PC-9 (cell line): ENCODE data around the gene DIRAS3. TPM values are rescaled to one million over a fixed set of nuclear protein-coding genes. Genes with fewer than 3 reads are reported as not detected.

Source experiments
- BruUV-seq: library from RNA; stranded (reverse); fragments of 400-500 nt; replicated peaks from 2 replicates; lab custom pipeline; 2021; lab: Mats Ljungman, UMichigan
- CTCF ChIA-PET: fragments of 300-600 bp; sonication (Branson Sonifier 250); formaldehyde crosslinking; loops from one replicate; lab custom pipeline; 2022; ENCODE audit warnings: antibody characterized with exemption; lab: Charles Lee
- POLR2A ChIA-PET: fragments of 300-600 bp; sonication (Branson Sonifier 250); formaldehyde crosslinking; loops from one replicate; lab custom pipeline; 2022; ENCODE audit warnings: antibody characterized with exemption; ENCODE audit not compliant: unreplicated experiment; lab: Charles Lee
- DNase-seq, 2 experiments: peaks; one replicate each; pipeline versions ENCODE4 v3.0.0 to v3.0.0-alpha.2; 2015 to 2022; ENCODE audit warnings: mixed read lengths in 1 of 2
- H2AFZ ChIP-seq: fragments of 200-600 bp; sonication (generic); 2 replicates; pipeline ENCODE4 v1.8.1; 2017; ENCODE audit warnings: antibody characterized with exemption
- H3F3A ChIP-seq: fragments of 200-600 bp; sonication (generic); 2 replicates; pipeline ENCODE4 v1.8.1; 2017; ENCODE audit warnings: antibody characterized with exemption, mild to moderate bottlenecking, low read depth; ENCODE audit not compliant: insufficient read depth
- H3K27ac ChIP-seq: fragments of 200-600 bp; sonication (generic); 2 replicates; pipeline ENCODE4 v1.6.1; 2016; ENCODE audit warnings: mixed run types
- H3K27me3 ChIP-seq: fragments of 200-600 bp; sonication (generic); 2 replicates; pipeline ENCODE4 v1.6.1; 2016; ENCODE audit warnings: low read depth, mixed run types; ENCODE audit not compliant: insufficient read depth
- H3K36me3 ChIP-seq: fragments of 200-600 bp; sonication (generic); 2 replicates; pipeline ENCODE4 v1.6.1; 2016; ENCODE audit warnings: low read depth, mixed run types
- H3K4me1 ChIP-seq: fragments of 200-600 bp; sonication (generic); replicated peaks from 2 replicates; pipeline ENCODE4 v1.6.1; 2016; ENCODE audit warnings: mixed run types; ENCODE audit not compliant: insufficient read depth
- H3K4me2 ChIP-seq: fragments of 200-600 bp; sonication (generic); 2 replicates; pipeline ENCODE4 v1.6.1; 2017; ENCODE audit warnings: mixed run types
- H3K4me3 ChIP-seq: fragments of 200-600 bp; sonication (generic); 2 replicates; pipeline ENCODE4 v1.6.1; 2016; ENCODE audit warnings: mixed run types
- H3K79me2 ChIP-seq: fragments of 200-600 bp; sonication (generic); 2 replicates; pipeline ENCODE4 v1.6.1; 2017; ENCODE audit warnings: low read depth, mixed run types
- H3K9me2 ChIP-seq: fragments of 200-600 bp; sonication (generic); 2 replicates; pipeline ENCODE4 v1.8.1; 2017; ENCODE audit warnings: mild to moderate bottlenecking; ENCODE audit not compliant: insufficient read depth
- H3K9me3 ChIP-seq: fragments of 200-600 bp; sonication (generic); 2 replicates; pipeline ENCODE4 v1.8.1; 2016; ENCODE audit warnings: low read depth; ENCODE audit not compliant: insufficient read depth
- H4K20me1 ChIP-seq: fragments of 200-600 bp; sonication (generic); 2 replicates; pipeline ENCODE4 v1.8.1; 2017; ENCODE audit not compliant: insufficient read depth
- EZH2 ChIP-seq: fragments of 200-600 bp; sonication (generic); IDR thresholded peaks from 2 replicates; pipeline ENCODE4 v1.8.0; 2017; ENCODE audit warnings: antibody characterized with exemption, low read depth
- intact Hi-C: fragments of 100-400 bp; cut with micrococcal nuclease; formaldehyde crosslinking; loops from one replicate; pipeline ENCODE4 v1.10.0; 2022; ENCODE audit not compliant: unreplicated experiment
- total RNA-seq: library from RNA; stranded (reverse); gene quantifications from 2 replicates; pipeline ENCODE4 v1.2.3, GENCODE V29; 2021
- TF ChIP-seq, protein P1 (sequence below): fragments of 200-600 bp; sonication (generic); conservative IDR thresholded peaks from 2 replicates; pipeline ENCODE4 v1.6.1; 2017; ENCODE audit warnings: mixed run types, antibody characterized with exemption, mild to moderate bottlenecking, moderate library complexity

Gene DIRAS3
- total RNA-seq, 1 experiment from 2014 or later, result not detected

DNA sequence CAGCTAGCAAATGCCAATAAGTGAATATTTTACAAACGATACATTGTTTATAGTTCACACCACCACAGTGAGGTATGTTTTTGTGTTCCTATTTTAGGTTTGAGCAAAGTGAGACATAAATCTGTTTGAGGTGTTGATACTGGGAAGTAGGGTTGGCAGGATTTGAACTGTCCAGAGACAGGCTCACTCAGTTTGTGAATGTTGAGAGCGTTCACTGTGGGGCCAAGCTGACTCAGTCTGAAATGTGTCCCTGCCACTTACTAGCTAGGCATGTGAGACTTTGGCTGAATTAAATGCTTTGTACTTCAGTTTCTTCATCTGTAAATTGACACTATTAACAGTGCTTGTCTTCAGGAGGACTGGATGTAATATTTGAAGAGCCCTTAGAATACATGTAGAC is 35.1 kb downstream of the DIRAS3 start:
- Histone ChIP-seq H3K4me1 (no peaks in the 10 kb centered on the region), H3K27ac (no peak overlapping the region), H3F3A (no peaks in the 10 kb centered on the region), H3K27me3 (no peaks in the 10 kb centered on the region), H3K9me3 (no peaks in the 10 kb centered on the region), H2AFZ (no peak overlapping the region), H3K4me3 (no peak overlapping the region), H3K79me2 (no peaks in the 10 kb centered on the region), H3K36me3 (no peaks in the 10 kb centered on the region), H3K4me2 (no peak overlapping the region), H4K20me1 (no peaks in the 10 kb centered on the region), H3K9me2 (no peaks in the 10 kb centered on the region)
- ChIA-PET CTCF (no interaction called here), POLR2A (no interaction called here)
- intact Hi-C loops, result loop anchor here (10.0 kb wide), 1 partner anchor 329 kb away; no protein-coding TSS in a partner anchor
- BruUV-seq, result no TSS peak
- no peak for DNase-seq
- TF ChIP-seq, protein P1, sequence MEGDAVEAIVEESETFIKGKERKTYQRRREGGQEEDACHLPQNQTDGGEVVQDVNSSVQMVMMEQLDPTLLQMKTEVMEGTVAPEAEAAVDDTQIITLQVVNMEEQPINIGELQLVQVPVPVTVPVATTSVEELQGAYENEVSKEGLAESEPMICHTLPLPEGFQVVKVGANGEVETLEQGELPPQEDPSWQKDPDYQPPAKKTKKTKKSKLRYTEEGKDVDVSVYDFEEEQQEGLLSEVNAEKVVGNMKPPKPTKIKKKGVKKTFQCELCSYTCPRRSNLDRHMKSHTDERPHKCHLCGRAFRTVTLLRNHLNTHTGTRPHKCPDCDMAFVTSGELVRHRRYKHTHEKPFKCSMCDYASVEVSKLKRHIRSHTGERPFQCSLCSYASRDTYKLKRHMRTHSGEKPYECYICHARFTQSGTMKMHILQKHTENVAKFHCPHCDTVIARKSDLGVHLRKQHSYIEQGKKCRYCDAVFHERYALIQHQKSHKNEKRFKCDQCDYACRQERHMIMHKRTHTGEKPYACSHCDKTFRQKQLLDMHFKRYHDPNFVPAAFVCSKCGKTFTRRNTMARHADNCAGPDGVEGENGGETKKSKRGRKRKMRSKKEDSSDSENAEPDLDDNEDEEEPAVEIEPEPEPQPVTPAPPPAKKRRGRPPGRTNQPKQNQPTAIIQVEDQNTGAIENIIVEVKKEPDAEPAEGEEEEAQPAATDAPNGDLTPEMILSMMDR, result no peak
- TF ChIP-seq EZH2, result no peak

DNA sequence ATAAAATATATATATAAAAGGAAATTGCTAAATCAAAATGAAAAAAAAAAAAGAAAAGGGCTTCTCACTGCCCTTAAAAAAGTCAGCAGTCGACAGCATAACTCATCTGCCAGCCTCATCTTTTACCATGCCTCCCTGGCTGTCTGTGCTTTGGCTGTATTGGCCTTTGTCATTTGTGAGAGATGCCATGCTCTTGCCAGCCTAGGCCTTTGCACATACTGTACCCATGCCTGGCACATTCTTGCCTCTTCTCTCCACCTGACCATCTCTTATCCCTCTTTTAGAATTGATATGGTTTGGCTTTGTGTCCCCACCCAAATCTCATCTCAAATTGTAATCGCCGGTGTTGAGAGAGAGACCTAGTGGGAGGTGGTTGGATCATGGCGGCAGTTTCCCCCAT is 37.1 kb downstream of the DIRAS3 start:
- H3K79me2 ChIP-seq, result no peaks in the 10 kb centered on the region
- POLR2A ChIA-PET, result no interaction called here
- H3K9me3 ChIP-seq, result no peaks in the 10 kb centered on the region
- no peak for DNase-seq
- CTCF ChIA-PET, result no interaction called here
- no peak overlapping the region for H3K4me2 ChIP-seq
- H3K4me3 ChIP-seq, result no peak overlapping the region
- intact Hi-C loops, result loop anchor here (10.0 kb wide), 1 partner anchor 331 kb away; no protein-coding TSS in a partner anchor
- no peaks in the 10 kb centered on the region for H3K9me2 ChIP-seq
- H3K27me3 ChIP-seq, result no peaks in the 10 kb centered on the region
- H3K4me1 ChIP-seq, result no peaks in the 10 kb centered on the region
- BruUV-seq, result no TSS peak
- no peaks in the 10 kb centered on the region for H3F3A ChIP-seq
- H2AFZ ChIP-seq, result no peak overlapping the region
- H4K20me1 ChIP-seq, result no peaks in the 10 kb centered on the region
- no peak overlapping the region for H3K27ac ChIP-seq
- no peaks in the 10 kb centered on the region for H3K36me3 ChIP-seq
- TF ChIP-seq, protein P1, result no peak
- no peak for TF ChIP-seq EZH2

DNA sequence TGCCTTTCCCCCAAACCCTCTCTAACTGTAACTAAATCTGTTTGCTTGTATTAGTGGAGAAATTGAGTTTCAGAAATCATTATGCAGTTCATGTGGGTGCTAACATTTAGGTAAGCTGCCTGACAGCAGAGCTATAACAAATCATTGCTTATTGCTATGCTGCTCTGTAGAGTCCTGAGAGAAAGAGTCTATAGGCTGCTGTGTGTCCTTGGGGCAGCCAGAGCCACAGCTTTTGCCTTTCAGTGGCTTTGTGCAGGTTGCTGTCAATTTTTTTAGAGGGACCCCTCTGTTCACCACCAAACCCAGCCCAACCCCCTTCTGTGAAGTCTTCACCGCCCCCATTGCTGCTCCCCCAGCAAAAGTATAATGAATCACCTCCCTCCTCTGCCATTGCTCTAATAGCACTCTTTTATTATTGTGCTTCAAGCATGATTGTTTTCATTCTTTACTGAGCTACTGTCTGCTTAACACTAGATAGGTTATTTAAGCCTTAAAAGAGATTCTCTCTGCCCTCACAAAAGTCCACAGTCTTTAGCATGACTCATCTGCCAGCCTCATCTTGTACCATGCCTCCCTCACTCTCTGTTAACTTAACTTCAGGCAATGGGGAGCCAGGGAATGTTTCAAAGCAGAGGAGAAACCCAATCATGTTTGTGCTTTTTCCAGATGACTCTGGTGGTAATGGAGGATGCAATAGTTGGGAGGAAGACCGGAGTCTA is 38.6 kb downstream of the DIRAS3 start:
- peaks cover 2% of the 10 kb centered on the region; the same call in 1 of the 2 replicates for H3K27me3 ChIP-seq

More for the DNA sequence above, 38.6 kb downstream of the DIRAS3 start:
- Histone ChIP-seq H4K20me1 (no peaks in the 10 kb centered on the region), H3F3A (no peaks in the 10 kb centered on the region), H3K9me2 (no peaks in the 10 kb centered on the region), H3K9me3 (no peaks in the 10 kb centered on the region), H3K4me3 (no peak overlapping the region), H3K36me3 (no peaks in the 10 kb centered on the region), H3K4me1 (no peaks in the 10 kb centered on the region), H2AFZ (no peak overlapping the region), H3K27ac (no peak overlapping the region), H3K79me2 (no peaks in the 10 kb centered on the region), H3K4me2 (no peak overlapping the region)
- ChIA-PET CTCF (interaction anchor here (0.7 kb wide), 1 partner anchor 246 kb away, joined by 8 read pairs; no protein-coding TSS in a partner anchor), POLR2A (no interaction called here)
- DNase-seq, result no peak
- no TSS peak for BruUV-seq
- intact Hi-C loops, result loop anchor here (10.0 kb wide), 1 partner anchor 333 kb away; no protein-coding TSS in a partner anchor
- TF ChIP-seq, protein P1, result no peak
- TF ChIP-seq EZH2, result no peak
